HEK293 (cell line): Measurements from ENCODE around the gene CAMK1.

ENCODE experiments used
- KLF8 ChIP-seq: fragments of 450-650 bp; formaldehyde crosslinking; IDR thresholded peaks from 2 replicates; pipeline ENCODE4 v1.5.1; 2016; ENCODE audit warnings: missing biosample characterization, missing genetic modification characterization
- SALL2 ChIP-seq: fragments of 450-650 bp; formaldehyde crosslinking; IDR thresholded peaks from 2 replicates; pipeline ENCODE4 v1.5.0; 2017; ENCODE audit warnings: missing biosample characterization, mild to moderate bottlenecking, missing genetic modification characterization, borderline replicate concordance
- SETDB1 ChIP-seq: IDR thresholded peaks from one replicate; pipeline ENCODE4 v1.6.1; 2017; ENCODE audit warnings: mild to moderate bottlenecking, low read length, moderate library complexity, mixed read lengths; ENCODE audit not compliant: insufficient read length
- WT1 ChIP-seq: fragments of 450-650 bp; formaldehyde crosslinking; IDR thresholded peaks from 2 replicates; pipeline ENCODE4 v1.5.1; 2016; ENCODE audit warnings: missing biosample characterization, missing genetic modification characterization
- ZBTB8A ChIP-seq: fragments of 450-650 bp; formaldehyde crosslinking; IDR thresholded peaks from 2 replicates; pipeline ENCODE4 v1.5.1; 2016; ENCODE audit warnings: missing biosample characterization, missing genetic modification characterization
- ZNF10 ChIP-seq: fragments of 450-650 bp; formaldehyde crosslinking; IDR thresholded peaks from 2 replicates; pipeline ENCODE4 v1.5.1; 2017; ENCODE audit warnings: missing biosample characterization, missing genetic modification characterization
- ZNF121 ChIP-seq: fragments of 450-650 bp; formaldehyde crosslinking; IDR thresholded peaks from 2 replicates; pipeline ENCODE4 v1.5.1; 2016; ENCODE audit warnings: missing biosample characterization, missing genetic modification characterization
- ZNF174 ChIP-seq: fragments of 450-650 bp; formaldehyde crosslinking; IDR thresholded peaks from 2 replicates; pipeline ENCODE4 v1.5.0; 2017; ENCODE audit warnings: missing biosample characterization, mild to moderate bottlenecking, missing genetic modification characterization
- ZNF214 ChIP-seq: fragments of 450-650 bp; formaldehyde crosslinking; IDR thresholded peaks from 2 replicates; pipeline ENCODE4 v1.5.1; 2017; ENCODE audit warnings: missing biosample characterization, mild to moderate bottlenecking, missing genetic modification characterization, borderline replicate concordance
- ZNF302 ChIP-seq: fragments of 450-650 bp; formaldehyde crosslinking; IDR thresholded peaks from 2 replicates; pipeline ENCODE4 v1.5.1; 2016; ENCODE audit warnings: missing biosample characterization, missing genetic modification characterization, low read depth
- ZNF529 ChIP-seq: fragments of 450-650 bp; formaldehyde crosslinking; IDR thresholded peaks from 2 replicates; pipeline ENCODE4 v1.5.1; 2017; ENCODE audit warnings: missing genetic modification characterization, missing biosample characterization; ENCODE audit not compliant: insufficient replicate concordance
- ZNF561 ChIP-seq: fragments of 450-650 bp; IDR thresholded peaks from 2 replicates; pipeline ENCODE4 v1.5.1; 2018; ENCODE audit warnings: missing biosample characterization, missing genetic modification characterization, borderline replicate concordance
- ZNF600 ChIP-seq: fragments of 450-650 bp; formaldehyde crosslinking; IDR thresholded peaks from 2 replicates; pipeline ENCODE4 v1.5.1; 2016; ENCODE audit warnings: missing biosample characterization, missing genetic modification characterization
- ZNF626 ChIP-seq: fragments of 450-650 bp; sonication (Bioruptor Pico); formaldehyde crosslinking; IDR thresholded peaks from 2 replicates; pipeline ENCODE4 v1.5.1; 2018; ENCODE audit warnings: missing biosample characterization, missing genetic modification characterization, inconsistent platforms
- ZNF660 ChIP-seq: fragments of 450-650 bp; IDR thresholded peaks from 2 replicates; pipeline ENCODE4 v1.5.1; 2018; ENCODE audit warnings: missing biosample characterization, mild to moderate bottlenecking, missing genetic modification characterization
- TF ChIP-seq, protein P1 (sequence below): fragments of 450-650 bp; formaldehyde crosslinking; IDR thresholded peaks from 2 replicates; pipeline ENCODE4 v1.5.1; 2016; ENCODE audit warnings: missing biosample characterization, missing genetic modification characterization
- TF ChIP-seq, protein P2 (sequence below): fragments of 450-650 bp; formaldehyde crosslinking; IDR thresholded peaks from 2 replicates; pipeline ENCODE4 v1.5.1; 2016; ENCODE audit warnings: missing biosample characterization, missing genetic modification characterization, low read depth
- TF ChIP-seq, protein P3 (sequence below): fragments of 450-650 bp; IDR thresholded peaks from 2 replicates; pipeline ENCODE4 v1.5.1; 2018; ENCODE audit warnings: missing biosample characterization, missing genetic modification characterization
- TF ChIP-seq, protein P4 (sequence below): fragments of 450-650 bp; formaldehyde crosslinking; IDR thresholded peaks from 2 replicates; pipeline ENCODE4 v1.5.1; 2016; ENCODE audit warnings: missing biosample characterization, missing genetic modification characterization
- TF ChIP-seq, protein P5 (sequence below): fragments of 450-650 bp; formaldehyde crosslinking; IDR thresholded peaks from 2 replicates; pipeline ENCODE4 v1.5.1; 2016; ENCODE audit warnings: missing biosample characterization, missing genetic modification characterization
- TF ChIP-seq, protein P6 (sequence below): fragments of 450-650 bp; formaldehyde crosslinking; IDR thresholded peaks from 2 replicates; pipeline ENCODE4 v1.5.1; 2017; ENCODE audit warnings: missing biosample characterization, mild to moderate bottlenecking, missing genetic modification characterization, moderate library complexity
- TF ChIP-seq, protein P7 (sequence below): fragments of 450-650 bp; formaldehyde crosslinking; IDR thresholded peaks from 2 replicates; pipeline ENCODE4 v1.5.1; 2016; ENCODE audit warnings: missing biosample characterization, missing genetic modification characterization

Gene CAMK1

DNA sequence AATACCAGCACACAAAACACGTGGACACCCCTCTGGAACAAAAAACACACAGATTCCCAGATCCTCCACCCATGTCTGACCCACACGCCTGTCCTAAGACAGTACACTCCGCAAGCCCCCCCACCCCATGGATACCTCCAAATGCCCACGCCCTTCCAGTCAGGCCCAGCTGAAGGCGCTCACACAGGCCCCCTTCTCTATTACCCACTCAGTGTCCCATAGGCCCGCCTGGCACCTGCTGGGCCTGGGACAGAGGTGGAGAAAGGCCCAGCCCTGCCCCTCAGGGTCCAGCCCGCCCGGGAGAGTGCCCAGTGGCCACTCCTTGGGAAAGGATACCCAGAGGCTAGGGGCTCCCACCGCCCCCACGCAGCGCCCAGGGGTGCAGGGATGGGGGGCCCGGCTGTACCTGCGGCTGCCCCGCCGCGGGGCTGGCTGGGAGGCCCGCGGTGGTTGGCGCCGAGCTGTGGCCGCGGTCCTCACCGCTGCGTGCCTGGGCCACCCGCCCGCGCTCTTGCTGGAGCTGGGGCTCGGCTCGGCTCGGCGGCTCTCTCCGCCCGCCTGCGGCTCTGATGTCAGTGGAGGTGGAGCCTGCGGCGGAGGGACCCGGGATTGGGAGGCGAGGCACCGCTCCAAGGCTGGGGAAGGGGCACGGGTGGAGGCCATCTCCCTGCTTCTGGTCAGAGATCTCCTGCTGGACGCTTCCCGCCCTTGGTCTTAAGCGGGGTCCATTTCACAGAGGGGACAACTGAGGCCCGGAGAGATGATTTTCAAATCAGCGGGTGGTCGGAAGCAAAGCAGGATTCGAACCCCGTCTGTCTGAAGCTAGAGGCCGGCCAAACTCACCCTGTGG lies at the start of gene CAMK1 (continued):
- TF ChIP-seq, protein P1, sequence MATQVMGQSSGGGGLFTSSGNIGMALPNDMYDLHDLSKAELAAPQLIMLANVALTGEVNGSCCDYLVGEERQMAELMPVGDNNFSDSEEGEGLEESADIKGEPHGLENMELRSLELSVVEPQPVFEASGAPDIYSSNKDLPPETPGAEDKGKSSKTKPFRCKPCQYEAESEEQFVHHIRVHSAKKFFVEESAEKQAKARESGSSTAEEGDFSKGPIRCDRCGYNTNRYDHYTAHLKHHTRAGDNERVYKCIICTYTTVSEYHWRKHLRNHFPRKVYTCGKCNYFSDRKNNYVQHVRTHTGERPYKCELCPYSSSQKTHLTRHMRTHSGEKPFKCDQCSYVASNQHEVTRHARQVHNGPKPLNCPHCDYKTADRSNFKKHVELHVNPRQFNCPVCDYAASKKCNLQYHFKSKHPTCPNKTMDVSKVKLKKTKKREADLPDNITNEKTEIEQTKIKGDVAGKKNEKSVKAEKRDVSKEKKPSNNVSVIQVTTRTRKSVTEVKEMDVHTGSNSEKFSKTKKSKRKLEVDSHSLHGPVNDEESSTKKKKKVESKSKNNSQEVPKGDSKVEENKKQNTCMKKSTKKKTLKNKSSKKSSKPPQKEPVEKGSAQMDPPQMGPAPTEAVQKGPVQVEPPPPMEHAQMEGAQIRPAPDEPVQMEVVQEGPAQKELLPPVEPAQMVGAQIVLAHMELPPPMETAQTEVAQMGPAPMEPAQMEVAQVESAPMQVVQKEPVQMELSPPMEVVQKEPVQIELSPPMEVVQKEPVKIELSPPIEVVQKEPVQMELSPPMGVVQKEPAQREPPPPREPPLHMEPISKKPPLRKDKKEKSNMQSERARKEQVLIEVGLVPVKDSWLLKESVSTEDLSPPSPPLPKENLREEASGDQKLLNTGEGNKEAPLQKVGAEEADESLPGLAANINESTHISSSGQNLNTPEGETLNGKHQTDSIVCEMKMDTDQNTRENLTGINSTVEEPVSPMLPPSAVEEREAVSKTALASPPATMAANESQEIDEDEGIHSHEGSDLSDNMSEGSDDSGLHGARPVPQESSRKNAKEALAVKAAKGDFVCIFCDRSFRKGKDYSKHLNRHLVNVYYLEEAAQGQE (tag by site-specific recombination): no peak
- TF ChIP-seq, protein P2, sequence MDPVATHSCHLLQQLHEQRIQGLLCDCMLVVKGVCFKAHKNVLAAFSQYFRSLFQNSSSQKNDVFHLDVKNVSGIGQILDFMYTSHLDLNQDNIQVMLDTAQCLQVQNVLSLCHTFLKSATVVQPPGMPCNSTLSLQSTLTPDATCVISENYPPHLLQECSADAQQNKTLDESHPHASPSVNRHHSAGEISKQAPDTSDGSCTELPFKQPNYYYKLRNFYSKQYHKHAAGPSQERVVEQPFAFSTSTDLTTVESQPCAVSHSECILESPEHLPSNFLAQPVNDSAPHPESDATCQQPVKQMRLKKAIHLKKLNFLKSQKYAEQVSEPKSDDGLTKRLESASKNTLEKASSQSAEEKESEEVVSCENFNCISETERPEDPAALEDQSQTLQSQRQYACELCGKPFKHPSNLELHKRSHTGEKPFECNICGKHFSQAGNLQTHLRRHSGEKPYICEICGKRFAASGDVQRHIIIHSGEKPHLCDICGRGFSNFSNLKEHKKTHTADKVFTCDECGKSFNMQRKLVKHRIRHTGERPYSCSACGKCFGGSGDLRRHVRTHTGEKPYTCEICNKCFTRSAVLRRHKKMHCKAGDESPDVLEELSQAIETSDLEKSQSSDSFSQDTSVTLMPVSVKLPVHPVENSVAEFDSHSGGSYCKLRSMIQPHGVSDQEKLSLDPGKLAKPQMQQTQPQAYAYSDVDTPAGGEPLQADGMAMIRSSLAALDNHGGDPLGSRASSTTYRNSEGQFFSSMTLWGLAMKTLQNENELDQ (tag by site-specific recombination): no peak
- TF ChIP-seq ZNF302 (tag by site-specific recombination) (no peak), ZNF174 (tag by site-specific recombination) (no peak), ZNF626 (tag by site-specific recombination) (no peak), ZNF529 (no peak), KLF8 (tag by site-specific recombination) (peak; percentile 14; the same call in 1 of the 2 replicates), ZNF561 (tag by site-specific recombination) (peak; percentile 95; the same call in 1 of the 2 replicates), ZNF214 (tag by site-specific recombination) (no peak), ZNF10 (tag by site-specific recombination) (no peak), SETDB1 (no peak), SALL2 (no peak), ZBTB8A (tag by site-specific recombination) (peak; percentile 63), ZNF121 (tag by site-specific recombination) (no peak), ZNF660 (tag by site-specific recombination) (peak; percentile 59; the same call in 1 of the 2 replicates), WT1 (no peak), ZNF600 (no peak)
- TF ChIP-seq, protein P3, sequence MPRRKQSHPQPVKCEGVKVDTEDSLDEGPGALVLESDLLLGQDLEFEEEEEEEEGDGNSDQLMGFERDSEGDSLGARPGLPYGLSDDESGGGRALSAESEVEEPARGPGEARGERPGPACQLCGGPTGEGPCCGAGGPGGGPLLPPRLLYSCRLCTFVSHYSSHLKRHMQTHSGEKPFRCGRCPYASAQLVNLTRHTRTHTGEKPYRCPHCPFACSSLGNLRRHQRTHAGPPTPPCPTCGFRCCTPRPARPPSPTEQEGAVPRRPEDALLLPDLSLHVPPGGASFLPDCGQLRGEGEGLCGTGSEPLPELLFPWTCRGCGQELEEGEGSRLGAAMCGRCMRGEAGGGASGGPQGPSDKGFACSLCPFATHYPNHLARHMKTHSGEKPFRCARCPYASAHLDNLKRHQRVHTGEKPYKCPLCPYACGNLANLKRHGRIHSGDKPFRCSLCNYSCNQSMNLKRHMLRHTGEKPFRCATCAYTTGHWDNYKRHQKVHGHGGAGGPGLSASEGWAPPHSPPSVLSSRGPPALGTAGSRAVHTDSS: no peak
- TF ChIP-seq, protein P4, sequence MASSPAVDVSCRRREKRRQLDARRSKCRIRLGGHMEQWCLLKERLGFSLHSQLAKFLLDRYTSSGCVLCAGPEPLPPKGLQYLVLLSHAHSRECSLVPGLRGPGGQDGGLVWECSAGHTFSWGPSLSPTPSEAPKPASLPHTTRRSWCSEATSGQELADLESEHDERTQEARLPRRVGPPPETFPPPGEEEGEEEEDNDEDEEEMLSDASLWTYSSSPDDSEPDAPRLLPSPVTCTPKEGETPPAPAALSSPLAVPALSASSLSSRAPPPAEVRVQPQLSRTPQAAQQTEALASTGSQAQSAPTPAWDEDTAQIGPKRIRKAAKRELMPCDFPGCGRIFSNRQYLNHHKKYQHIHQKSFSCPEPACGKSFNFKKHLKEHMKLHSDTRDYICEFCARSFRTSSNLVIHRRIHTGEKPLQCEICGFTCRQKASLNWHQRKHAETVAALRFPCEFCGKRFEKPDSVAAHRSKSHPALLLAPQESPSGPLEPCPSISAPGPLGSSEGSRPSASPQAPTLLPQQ: peak; percentile 4; the same call in 1 of the 2 replicates
- TF ChIP-seq, protein P5, sequence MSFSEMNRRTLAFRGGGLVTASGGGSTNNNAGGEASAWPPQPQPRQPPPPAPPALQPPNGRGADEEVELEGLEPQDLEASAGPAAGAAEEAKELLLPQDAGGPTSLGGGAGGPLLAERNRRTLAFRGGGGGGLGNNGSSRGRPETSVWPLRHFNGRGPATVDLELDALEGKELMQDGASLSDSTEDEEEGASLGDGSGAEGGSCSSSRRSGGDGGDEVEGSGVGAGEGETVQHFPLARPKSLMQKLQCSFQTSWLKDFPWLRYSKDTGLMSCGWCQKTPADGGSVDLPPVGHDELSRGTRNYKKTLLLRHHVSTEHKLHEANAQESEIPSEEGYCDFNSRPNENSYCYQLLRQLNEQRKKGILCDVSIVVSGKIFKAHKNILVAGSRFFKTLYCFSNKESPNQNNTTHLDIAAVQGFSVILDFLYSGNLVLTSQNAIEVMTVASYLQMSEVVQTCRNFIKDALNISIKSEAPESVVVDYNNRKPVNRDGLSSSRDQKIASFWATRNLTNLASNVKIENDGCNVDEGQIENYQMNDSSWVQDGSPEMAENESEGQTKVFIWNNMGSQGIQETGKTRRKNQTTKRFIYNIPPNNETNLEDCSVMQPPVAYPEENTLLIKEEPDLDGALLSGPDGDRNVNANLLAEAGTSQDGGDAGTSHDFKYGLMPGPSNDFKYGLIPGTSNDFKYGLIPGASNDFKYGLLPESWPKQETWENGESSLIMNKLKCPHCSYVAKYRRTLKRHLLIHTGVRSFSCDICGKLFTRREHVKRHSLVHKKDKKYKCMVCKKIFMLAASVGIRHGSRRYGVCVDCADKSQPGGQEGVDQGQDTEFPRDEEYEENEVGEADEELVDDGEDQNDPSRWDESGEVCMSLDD (tag by site-specific recombination): no peak; the same call in 1 of the 2 replicates
- TF ChIP-seq, protein P6, sequence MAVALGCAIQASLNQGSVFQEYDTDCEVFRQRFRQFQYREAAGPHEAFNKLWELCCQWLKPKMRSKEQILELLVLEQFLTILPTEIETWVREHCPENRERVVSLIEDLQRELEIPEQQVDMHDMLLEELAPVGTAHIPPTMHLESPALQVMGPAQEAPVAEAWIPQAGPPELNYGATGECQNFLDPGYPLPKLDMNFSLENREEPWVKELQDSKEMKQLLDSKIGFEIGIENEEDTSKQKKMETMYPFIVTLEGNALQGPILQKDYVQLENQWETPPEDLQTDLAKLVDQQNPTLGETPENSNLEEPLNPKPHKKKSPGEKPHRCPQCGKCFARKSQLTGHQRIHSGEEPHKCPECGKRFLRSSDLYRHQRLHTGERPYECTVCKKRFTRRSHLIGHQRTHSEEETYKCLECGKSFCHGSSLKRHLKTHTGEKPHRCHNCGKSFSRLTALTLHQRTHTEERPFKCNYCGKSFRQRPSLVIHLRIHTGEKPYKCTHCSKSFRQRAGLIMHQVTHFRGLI (tag by site-specific recombination): no peak
- TF ChIP-seq, protein P7, sequence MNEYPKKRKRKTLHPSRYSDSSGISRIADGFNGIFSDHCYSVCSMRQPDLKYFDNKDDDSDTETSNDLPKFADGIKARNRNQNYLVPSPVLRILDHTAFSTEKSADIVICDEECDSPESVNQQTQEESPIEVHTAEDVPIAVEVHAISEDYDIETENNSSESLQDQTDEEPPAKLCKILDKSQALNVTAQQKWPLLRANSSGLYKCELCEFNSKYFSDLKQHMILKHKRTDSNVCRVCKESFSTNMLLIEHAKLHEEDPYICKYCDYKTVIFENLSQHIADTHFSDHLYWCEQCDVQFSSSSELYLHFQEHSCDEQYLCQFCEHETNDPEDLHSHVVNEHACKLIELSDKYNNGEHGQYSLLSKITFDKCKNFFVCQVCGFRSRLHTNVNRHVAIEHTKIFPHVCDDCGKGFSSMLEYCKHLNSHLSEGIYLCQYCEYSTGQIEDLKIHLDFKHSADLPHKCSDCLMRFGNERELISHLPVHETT (tag by site-specific recombination): no peak
